ENCODE results near the gene VEZT. TPM values are rescaled to one million over a fixed set of nuclear protein-coding genes. Genes with fewer than 3 reads are reported as not detected.
"Not testable (repeated sequence)": the region's sequence is repeated elsewhere in the genome, so short reads cannot be mapped to it uniquely, and the experiment has no call there.

Gene VEZT
- total RNA-seq, 1 donor from 2014 or later = 73.0 TPM

DNA sequence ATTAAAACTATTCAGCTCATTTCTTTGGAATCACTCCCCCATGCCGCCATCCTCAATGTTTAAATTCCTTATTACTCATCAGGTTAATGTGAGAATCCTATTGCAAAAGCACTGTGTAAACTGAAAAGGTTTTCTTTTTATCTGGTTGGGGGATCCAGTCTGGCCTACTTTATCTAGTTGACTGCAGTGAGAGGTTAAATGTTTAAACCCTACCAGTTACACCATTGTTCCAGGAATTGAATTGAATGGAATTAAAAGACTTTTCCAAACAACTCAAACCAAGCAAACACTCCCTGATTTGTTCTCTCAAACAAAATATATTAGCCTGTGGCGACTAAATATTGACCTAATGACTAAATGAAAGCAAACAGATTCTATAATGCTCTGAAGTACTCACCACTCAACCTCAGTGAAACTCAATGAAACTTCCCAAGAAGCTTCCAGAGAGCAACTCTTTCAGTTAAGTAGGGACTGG is 100.5 kb downstream of the VEZT start:
- DNase-seq (ENCODE audit: low read depth in 2 of 2) = no peak

DNA sequence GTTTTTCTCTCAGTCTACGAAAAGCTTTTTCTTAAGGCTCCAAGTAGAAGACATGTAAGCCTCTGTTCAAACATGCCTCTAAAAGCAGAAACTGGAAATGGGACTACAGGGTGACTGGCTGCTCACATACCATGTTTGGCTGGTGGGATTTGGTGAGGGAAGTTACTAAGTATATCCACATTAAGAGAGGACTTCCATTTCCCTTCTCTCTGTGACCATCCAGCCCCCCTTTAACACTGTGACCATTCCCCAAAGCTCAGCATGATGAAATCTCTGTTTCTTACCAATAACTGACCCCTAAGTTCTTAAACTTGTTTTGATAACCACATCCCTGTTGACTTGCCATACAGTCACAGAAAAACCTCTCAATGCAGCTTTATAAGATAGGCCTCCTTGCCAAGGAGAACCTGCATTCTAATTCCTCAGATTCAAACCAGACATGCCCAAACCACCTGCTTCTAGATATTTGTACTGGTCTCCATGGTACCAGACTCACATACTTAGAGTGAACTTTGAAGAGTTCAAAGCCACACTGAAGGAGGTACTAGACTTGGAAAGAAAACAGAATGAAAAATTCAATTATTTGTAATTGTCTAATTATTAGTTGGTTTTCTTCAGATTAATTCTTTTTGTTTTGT is 102.2 kb downstream of the VEZT start:
- no peak for DNase-seq (ENCODE audit: low read depth in 2 of 2)

DNA sequence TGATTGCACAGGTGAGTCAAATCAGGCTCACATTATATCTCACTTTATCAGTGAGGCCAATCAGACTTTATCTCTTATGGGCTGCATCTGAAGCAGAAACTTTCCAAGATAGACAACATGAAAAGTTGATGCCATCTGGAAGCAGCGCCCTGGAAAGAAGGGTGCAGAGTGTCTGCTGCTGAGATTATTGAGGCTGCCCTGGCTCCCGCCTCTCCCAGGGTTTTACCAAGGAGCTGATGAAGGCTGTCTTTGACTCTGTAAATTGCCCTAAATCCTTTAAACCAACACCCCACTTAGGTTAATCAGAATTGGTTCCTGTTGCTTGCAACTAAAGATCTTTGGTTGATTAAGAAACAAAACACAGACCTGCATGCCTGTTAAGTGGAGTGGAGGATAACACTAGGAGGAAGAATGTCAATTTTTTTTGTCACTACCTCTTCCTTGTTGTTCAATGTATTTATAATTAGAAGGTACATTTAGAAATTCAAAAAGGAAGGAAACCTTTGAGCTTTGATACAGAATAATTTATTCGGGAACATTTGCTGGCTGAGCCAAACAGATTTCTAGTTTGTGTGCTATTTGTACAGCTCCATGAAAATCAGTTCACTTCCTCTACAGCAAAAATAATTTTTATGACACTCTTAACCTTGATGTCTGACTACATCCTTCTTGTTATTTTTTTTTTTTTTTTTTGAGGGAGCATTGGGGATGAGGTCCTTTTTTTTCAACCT is 104.1 kb downstream of the VEZT start:
- peak in 1 of 2 donors; percentile 4 for DNase-seq (ENCODE audit: low read depth in 2 of 2)

DNA sequence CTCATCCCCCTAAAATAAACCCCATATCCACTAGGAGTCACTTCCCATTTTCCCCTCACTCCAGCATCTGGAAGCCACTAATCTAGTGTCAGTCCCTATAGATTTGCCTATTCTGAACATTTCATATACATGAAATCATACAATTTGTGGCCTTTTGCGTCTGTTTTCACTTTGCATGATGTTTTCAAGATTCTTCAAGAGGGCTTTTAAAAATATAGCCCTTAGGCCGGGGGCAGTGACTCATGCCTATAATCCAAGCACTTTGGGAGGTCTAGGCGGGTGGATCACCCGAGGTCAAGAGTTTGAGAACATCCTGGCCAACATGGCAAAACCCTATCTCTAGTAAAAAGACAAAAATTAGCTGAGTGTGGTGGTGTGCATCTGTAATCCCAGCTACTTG is 104.7 kb downstream of the VEZT start:
- DNase-seq (ENCODE audit: low read depth in 2 of 2) = no peak

DNA sequence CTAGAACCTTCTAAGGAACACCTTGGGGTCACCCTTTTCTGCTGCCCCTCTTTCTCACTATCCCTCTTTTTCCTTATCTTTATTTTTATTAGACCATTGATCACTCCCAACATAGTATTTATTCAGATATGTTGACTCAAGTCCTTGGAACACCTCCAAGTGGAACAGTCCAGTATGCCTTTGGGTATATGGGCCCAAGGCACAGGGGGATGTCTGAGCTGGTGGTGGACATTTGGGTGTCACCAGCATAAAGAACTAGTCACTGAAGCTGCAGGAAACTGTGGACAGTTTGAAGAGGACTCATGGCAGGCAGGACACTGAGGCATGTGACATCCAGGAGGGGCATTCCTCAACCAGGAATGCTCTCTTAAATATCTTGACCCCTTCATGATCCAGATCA is 105.6 kb downstream of the VEZT start:
- DNase-seq (ENCODE audit: low read depth in 2 of 2) = no peak

DNA sequence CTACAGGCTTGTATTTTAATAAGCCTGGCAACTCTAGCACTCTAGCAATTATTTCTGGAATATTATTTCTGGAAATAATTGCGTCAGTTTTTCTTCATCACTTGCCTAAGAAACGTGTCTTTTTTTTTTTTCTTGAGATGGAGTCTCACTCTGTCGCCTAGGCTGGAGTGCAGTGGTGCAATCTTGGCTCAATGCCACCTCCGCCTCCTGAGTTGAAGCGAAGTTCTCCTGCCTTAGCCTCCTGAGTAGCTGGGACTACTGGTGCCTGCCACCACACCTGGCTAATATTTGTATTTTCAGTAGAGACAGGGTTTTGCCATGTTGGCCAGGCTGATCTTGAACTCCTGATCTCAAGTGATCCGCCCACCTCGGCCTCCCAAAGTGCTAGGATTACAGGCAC is 106.6 kb downstream of the VEZT start:
- DNase-seq (ENCODE audit: low read depth in 2 of 2) = not testable (repeated sequence)

DNA sequence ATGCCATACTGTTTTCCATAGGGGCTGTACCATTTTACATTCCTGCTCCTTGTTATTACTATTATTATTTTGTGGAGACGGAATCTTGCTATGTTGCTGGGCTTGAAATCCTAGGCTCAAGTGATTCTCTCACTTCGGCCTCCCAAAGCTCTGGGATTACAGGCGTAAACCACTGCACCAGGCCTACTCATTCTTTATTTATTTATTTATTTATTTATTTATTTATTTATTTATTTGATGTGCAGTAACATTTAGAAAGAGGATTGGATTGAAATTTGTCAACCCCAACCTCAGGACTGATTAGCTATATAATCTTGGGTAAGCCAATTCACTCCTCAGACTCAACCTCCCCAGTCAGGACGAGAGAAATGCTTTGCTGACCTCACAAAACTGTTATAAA is 107.9 kb downstream of the VEZT start:
- DNase-seq (ENCODE audit: low read depth in 2 of 2) = no peak

DNA sequence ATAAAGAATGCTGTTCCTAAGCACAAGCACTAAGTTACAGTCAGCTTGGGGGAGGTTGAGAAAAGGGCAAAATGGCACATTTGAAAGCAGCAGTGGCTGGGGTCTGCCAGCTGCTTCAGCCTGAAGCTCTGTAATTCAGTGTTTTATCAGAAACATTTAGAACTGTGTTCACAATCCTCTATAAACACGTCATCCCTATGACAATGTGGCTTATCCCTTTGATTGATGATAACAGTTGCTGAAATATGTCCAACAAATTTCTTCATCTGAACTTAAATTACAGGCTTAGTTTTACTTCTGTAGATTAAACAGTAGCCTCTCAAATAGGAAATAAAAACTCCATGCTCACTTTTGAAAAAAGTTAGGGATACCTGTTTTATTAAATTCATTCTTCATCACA is 108.8 kb downstream of the VEZT start:
- peak in 1 of 2 donors; percentile 35 for DNase-seq (ENCODE audit: low read depth in 2 of 2)

DNA sequence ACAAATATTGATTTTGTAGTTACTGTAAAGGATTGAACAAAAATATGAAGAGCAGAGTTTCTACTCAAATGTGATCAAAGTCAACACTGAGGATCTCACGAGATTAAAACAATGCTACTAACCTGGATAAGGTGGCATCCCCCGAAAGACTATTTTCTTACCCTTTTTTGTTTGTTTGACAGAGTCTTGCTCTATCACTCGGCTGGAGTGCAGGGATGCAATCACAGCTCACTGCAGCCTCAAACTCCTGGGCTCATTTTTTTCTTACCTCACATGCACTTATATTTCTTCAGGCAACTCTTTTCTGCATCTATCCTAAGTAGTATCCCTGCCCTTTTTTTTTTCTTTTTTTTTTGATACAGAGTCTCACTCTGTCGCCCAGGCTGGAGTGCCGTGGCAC is 109.2 kb downstream of the VEZT start:
- no peak for DNase-seq (ENCODE audit: low read depth in 2 of 2)

DNA sequence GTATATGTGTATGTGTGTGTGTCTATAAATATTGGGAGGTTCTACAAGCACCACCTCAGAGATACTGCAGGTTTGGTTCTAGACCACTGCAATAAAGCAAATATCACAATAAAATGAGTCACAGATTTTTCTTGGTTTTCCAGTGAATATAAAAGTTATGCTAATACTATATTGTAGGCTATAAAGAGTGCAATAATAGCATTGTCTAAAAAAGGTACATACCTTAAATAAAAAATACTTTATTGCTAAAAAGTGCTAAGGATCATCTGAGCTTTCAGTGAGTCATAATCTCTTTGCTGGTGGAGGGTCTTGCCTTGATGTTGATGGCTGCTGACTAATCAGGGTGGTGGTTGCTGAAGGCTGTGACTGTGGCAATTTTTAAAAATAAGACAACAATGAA is 111.1 kb downstream of the VEZT start:
- no peak for DNase-seq (ENCODE audit: low read depth in 2 of 2)

DNA sequence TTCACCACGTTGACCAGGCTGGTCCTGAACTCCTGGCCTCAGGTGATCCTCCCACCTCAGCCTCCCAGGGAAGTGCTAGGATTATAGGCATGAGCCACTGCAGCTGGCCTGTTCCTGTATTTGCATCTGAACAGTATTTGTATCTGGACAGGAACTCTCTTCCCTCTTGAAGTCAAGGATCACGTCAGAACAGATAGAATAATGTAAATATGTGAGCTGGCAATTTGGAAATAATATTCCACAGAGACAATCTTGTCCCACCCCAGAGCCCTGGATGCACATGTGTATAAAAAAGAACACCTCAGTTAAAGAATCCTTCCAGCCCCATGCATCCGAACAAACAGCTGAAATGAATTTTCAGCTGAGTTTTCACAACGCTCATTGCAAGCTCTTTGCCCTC is 118.3 kb downstream of the VEZT start:
- no peak for DNase-seq (ENCODE audit: low read depth in 2 of 2)

DNA sequence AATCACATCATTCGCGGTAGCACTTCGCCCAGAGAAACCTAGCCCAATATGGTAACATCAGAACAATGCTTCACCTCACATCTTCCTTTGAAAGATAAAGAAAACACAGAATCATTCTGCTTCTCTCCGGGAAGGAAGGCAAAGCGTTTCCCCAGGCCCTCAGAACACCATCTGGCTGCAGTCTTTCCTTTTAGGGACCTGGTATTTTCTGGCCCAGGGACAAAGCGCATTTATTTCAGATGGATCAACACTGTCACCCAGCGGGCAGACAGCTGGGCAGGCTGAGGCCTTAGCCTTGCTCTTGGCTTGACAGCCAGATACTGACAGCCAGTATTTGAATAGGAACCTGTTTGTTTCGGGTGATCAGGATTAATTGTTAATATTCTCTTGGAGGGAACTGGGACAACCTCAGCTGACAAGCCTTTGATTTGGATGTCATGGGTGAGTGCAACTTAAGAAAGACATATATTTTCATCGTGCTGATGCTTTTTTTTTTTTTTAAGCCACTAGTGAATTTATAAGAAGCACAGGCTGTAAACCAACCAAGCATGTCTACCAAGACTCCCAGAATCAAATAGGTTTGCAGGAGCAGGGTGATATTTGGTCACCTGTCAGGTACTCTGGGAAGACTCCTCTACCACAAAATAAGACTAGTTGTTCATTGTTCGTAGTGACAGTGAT is 118.9 kb downstream of the VEZT start:
- peak; percentile 91 to 92 for DNase-seq (ENCODE audit: low read depth in 2 of 2)

DNA sequence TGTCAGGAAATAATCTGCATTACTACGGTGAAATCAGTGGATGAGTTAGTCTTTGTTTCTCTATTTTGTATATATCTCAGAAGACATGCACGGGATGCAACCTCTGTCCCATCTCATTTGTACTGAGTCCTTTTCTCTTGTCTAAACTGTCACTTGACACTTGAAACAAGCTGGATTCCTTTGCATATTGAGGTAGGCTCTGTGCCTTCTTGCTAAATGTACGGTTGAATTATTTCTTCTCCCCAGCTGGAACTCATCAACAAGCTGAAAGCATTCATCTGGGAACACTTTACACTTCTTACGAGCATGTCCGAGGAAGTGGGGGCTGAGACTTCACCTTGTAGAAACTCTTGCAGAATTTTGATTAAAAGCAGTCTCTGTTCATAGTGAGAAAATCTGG is 119.5 kb downstream of the VEZT start:
- no peak for DNase-seq (ENCODE audit: low read depth in 2 of 2)

DNA sequence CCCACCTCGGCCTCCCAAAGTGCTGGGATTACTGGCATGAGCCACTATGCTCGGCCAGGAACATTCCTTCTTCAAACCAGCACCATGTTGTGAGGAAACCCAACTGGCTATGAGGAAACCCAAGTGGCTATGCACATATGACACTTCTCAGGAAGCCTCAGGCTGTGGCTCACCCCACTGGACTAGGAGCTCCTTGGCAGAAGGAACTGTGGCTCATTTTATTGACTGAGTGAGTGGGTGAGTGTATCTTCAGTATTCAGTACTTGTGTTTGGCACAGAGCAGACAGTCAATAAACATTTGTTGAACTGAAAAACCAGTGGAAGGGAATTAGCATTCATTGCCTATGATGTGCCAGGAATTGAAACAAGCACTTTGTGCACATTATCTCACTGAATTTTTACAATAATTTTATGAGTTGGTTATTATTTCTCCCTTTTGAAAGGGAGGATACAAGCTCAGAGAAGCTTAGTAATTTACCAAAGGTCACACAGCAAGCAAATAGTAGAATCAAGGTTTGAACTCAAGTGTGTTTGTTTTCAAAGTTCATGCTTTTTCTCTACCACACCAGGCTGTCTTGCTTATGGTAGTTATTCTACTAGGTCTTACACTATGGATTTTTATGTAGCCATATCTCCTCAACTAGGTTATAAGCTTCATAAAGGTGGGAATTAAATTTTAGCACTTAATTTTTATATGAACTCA is 121.6 kb downstream of the VEZT start:
- DNase-seq (ENCODE audit: low read depth in 2 of 2) = no peak

DNA sequence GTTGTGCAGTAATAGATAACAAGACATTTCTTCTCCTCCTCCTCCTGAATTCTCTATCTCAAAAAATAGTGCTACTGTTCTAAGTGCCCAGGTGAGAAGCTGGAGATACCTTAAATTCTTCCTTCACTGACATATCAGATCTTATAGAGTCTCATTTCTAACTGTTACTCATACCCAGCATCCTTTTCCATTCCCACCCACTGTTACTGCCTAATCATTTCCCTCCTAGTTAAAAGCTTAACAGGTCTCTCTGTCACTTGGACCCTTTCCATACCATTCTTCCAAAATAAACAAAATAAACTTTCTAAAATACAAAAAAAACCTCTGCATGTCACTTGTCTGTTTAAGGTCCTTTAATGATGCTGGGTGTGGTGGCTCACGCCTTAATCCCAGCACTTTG is 124.4 kb downstream of the VEZT start:
- DNase-seq (ENCODE audit: low read depth in 2 of 2) = peak in 1 of 2 donors; percentile 60

DNA sequence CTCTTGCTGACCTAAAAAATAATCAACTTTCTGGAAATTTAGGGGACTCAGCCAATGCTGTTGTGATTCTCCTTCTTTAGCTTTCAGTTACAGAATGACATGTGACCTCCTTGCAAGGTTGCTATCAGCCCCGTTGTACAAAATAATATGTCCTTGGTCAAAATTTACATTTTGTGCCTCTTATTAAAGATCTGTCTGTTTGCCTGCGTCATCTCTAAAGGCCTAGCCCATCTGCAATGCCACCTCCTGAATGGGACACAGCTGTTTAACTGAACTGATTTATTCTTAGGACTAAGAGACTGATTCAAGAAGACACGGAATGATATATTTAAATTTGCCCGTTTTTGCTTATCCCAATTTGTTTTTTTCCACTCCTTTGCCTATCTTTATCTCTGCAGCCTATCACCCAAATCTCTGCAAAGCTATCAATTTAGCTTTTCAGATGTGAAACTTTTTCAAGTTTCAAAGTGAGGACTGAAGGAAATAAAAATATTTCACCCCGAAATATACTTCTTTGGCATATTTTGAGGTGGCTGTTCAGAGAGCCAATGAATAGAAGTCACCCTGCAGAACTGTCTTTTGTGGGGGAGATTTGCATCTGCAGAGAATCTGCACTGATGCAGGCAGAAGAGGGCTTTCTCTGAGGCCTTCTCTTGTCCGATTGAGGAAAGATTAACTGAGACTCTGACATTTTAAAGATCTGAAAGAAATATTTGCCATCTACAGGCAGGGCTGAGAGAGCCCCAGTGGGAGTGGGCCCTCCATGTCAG is 126.0 kb downstream of the VEZT start:
- no peak for DNase-seq (ENCODE audit: low read depth in 2 of 2)

DNA sequence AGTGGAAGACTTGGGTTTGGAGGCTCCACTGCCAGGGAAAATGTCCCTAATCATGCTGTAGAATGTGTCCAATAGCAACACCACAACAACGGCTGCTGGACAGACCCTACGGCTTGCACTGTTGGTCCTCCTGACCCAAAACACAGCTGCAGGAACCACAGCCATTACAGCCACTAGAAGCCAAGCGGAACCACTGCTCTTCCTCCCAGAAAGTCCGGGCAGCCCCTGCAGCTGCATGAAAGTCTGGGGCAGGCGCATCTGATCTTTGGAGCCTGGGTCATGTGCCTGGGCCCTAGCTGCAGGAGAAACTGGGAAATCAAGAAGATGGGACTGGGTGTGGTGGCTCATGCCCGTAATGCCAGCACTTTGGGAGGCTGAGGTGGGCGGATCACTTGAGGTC is 131.7 kb downstream of the VEZT start:
- no peak for DNase-seq (ENCODE audit: low read depth in 2 of 2)

DNA sequence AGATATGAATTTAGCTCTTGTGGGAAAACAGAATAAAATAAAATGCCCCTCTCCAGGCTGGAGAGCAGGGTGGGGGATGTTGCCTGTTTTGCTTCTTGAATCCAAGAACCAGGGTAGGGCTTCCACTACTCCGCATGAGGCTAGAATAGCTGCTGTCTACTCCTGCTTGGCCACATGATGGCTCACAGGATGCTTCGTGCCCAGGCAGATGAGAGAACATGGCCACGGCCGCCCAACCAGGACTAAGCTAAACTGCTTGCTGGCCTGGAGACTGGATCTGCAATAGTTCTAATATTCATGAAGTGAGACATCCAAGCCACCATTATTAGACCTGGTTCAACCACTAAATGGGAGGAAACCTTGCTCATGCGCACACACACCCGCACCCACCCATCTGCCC is 134.1 kb downstream of the VEZT start:
- DNase-seq (ENCODE audit: low read depth in 2 of 2) = no peak
